Kidney epithelial cell (primary cell): ENCODE data around the gene HPGDS. TPM values are rescaled to one million over a fixed set of nuclear protein-coding genes. Genes with fewer than 3 reads are reported as not detected.
"Not testable (repeated sequence)": the region's sequence is repeated elsewhere in the genome, so short reads cannot be mapped to it uniquely, and the experiment has no call there.

ENCODE experiments used
- DNase-seq: peaks from one replicate; pipeline ENCODE4 v3.0.0-alpha.2; 2010; ENCODE audit warnings: low read depth
- H3K27me3 ChIP-seq: 2 replicates; pipeline ENCODE4 v1.6.0; 2011; ENCODE audit warnings: low read length; ENCODE audit not compliant: control insufficient read depth, insufficient read depth
- H3K36me3 ChIP-seq: 2 replicates; pipeline ENCODE4 v1.5.1; 2011; ENCODE audit warnings: low read length; ENCODE audit not compliant: control insufficient read depth, insufficient read depth
- H3K4me3 ChIP-seq: 2 replicates; pipeline ENCODE4 v1.5.1; 2011; ENCODE audit warnings: low read depth, mild to moderate bottlenecking, control low read depth, low read length
- CTCF ChIP-seq: IDR thresholded peaks from 2 replicates; pipeline ENCODE4 v1.5.1; 2011; ENCODE audit warnings: mild to moderate bottlenecking, moderate library complexity, low read length, control low read depth, inconsistent platforms; ENCODE audit not compliant: insufficient read depth, poor library complexity, severe bottlenecking
- total RNA-seq: library from RNA; depleted of rRNA; stranded (reverse); fragments of >200 nt; gene quantifications from 2 replicates; pipeline ENCODE4 v1.2.3, GENCODE V29; 2015

The HPGDS gene
- not detected in 2 replicates for total RNA-seq

- TF ChIP-seq CTCF: no peak
- Histone ChIP-seq H3K27me3 (no peaks in the 10 kb centered on the region), H3K36me3 (no peaks in the 10 kb centered on the region), H3K4me3 (no peak within 1 kb of the TSS)
- DNase-seq: no peak
Observed at GRCh38 chr4:94342694-94343093, at the start of gene HPGDS. Gene HPGDS (minus strand): TSS chr4:94342836. CDS start chr4:94334629, 8,207 bp downstream.

GRCh38 chr4:94390804-94391410, 48.3 kb upstream of the HPGDS start:
- Histone ChIP-seq H3K27me3 (no peaks in the 10 kb centered on the region), H3K36me3 (no peaks in the 10 kb centered on the region), H3K4me3 (no peak overlapping the region)
- TF ChIP-seq CTCF: peak; percentile 57
- DNase-seq: no peak

- TF ChIP-seq CTCF: no peak
- DNase-seq: no peak
- Histone ChIP-seq H3K27me3 (no peaks in the 10 kb centered on the region), H3K4me3 (no peak overlapping the region), H3K36me3 (no peaks in the 10 kb centered on the region)
Observed at GRCh38 chr4:94389595-94390267, 47.1 kb upstream of the HPGDS start.

- not testable (repeated sequence) for H3K27me3 ChIP-seq, DNase-seq, H3K4me3 ChIP-seq, H3K36me3 ChIP-seq
Observed at GRCh38 chr4:94387965-94388364, 45.3 kb upstream of the HPGDS start.

- not testable (repeated sequence) for H3K36me3 ChIP-seq, H3K4me3 ChIP-seq, H3K27me3 ChIP-seq, DNase-seq
Observed at GRCh38 chr4:94385452-94385851, 42.8 kb upstream of the HPGDS start.

GRCh38 chr4:94382891-94383290, 40.3 kb upstream of the HPGDS start:
- not testable (repeated sequence) for H3K4me3 ChIP-seq, DNase-seq, H3K27me3 ChIP-seq, H3K36me3 ChIP-seq

GRCh38 chr4:94378047-94378446, 35.4 kb upstream of the HPGDS start:
- TF ChIP-seq CTCF: no peak
- no peak for DNase-seq
- Histone ChIP-seq H3K4me3 (no peak overlapping the region), H3K27me3 (no peaks in the 10 kb centered on the region), H3K36me3 (no peaks in the 10 kb centered on the region)
